Neural cell (in vitro differentiated cells): ENCODE results near the gene MED16. TPM values are rescaled to one million over a fixed set of nuclear protein-coding genes. Genes with fewer than 3 reads are reported as not detected.

Experiments used
- H2AFZ ChIP-seq: fragments of 200-600, 300-800 bp; sonication (generic), shearing (Covaris generic); 2 replicates; pipeline ENCODE4 v1.6.0; 2014; ENCODE audit warnings: low read depth, mild to moderate bottlenecking, antibody characterized with exemption, low read length, moderate library complexity
- H3F3A ChIP-seq: fragments of 200-600 bp; shearing (Covaris generic); 2 replicates; pipeline ENCODE4 v1.6.1; 2016; ENCODE audit warnings: mild to moderate bottlenecking, moderate library complexity, mixed read lengths, antibody characterized with exemption, low read length; ENCODE audit not compliant: insufficient read depth, poor library complexity, severe bottlenecking
- H3K27ac ChIP-seq: fragments of 200-600, 300-800 bp; sonication (generic), shearing (Covaris generic); 2 replicates; pipeline ENCODE4 v1.5.1; 2014; ENCODE audit warnings: mild to moderate bottlenecking, low read length, moderate library complexity
- H3K27me3 ChIP-seq: fragments of 300-800, 200-600 bp; sonication (generic), shearing (Covaris generic); 2 replicates; pipeline ENCODE4 v1.6.0; 2014; ENCODE audit warnings: mild to moderate bottlenecking, low read depth, low read length, moderate library complexity; ENCODE audit not compliant: insufficient read depth
- H3K36me3 ChIP-seq: fragments of 300-800, 200-600 bp; sonication (generic), shearing (Covaris generic); 2 replicates; pipeline ENCODE4 v1.5.1; 2014; ENCODE audit warnings: mild to moderate bottlenecking, antibody characterized with exemption, low read length, moderate library complexity; ENCODE audit not compliant: insufficient read depth
- H3K4me2 ChIP-seq: fragments of 300-800, 200-600 bp; sonication (generic), shearing (Covaris generic); 2 replicates; pipeline ENCODE4 v1.6.0; 2014; ENCODE audit warnings: mild to moderate bottlenecking, low read length
- H3K4me3 ChIP-seq: fragments of 300-800, 200-600 bp; sonication (generic), shearing (Covaris generic); 2 replicates; pipeline ENCODE4 v1.5.1; 2014; ENCODE audit warnings: mild to moderate bottlenecking, low read length, moderate library complexity
- H3K79me2 ChIP-seq: fragments of 200-600 bp; shearing (Covaris generic); replicated peaks from 2 replicates; pipeline ENCODE4 v1.6.0; 2014; ENCODE audit warnings: mild to moderate bottlenecking, low read length, moderate library complexity; ENCODE audit not compliant: insufficient read depth
- H3K9ac ChIP-seq: fragments of 300-800, 200-600 bp; sonication (generic), shearing (Covaris generic); 2 replicates; pipeline ENCODE4 v1.6.1; 2016; ENCODE audit warnings: mild to moderate bottlenecking, low read length, mixed read lengths
- H3K9me2 ChIP-seq: fragments of 200-600 bp; shearing (Covaris generic); 2 replicates; pipeline ENCODE4 v1.6.1; 2016; ENCODE audit warnings: mild to moderate bottlenecking, low read length, mixed read lengths; ENCODE audit not compliant: insufficient read depth
- H3K9me3 ChIP-seq: fragments of 200-600, 300-800 bp; sonication (generic), shearing (Covaris generic); 2 replicates; pipeline ENCODE4 v1.6.1; 2016; ENCODE audit warnings: mild to moderate bottlenecking, mixed run types, low read length, moderate library complexity, mixed read lengths
- H4K20me1 ChIP-seq: fragments of 200-600 bp; shearing (Covaris generic); 2 replicates; pipeline ENCODE4 v1.6.1; 2016; ENCODE audit warnings: mild to moderate bottlenecking, mixed run types; ENCODE audit not compliant: insufficient read depth
- CTCF ChIP-seq: fragments of 450-650 bp; IDR thresholded peaks from 2 replicates; pipeline ENCODE4 v1.5.1; 2014; ENCODE audit warnings: antibody characterized with exemption, mild to moderate bottlenecking, moderate library complexity; ENCODE audit not compliant: poor library complexity, severe bottlenecking
- EP300 ChIP-seq: fragments of 450-650 bp; conservative IDR thresholded peaks from 2 replicates; pipeline ENCODE4 v1.6.1; 2014; ENCODE audit warnings: antibody characterized with exemption, mild to moderate bottlenecking, moderate library complexity; ENCODE audit not compliant: poor library complexity, severe bottlenecking
- EZH2 ChIP-seq: fragments of 200-600, 300-800 bp; shearing (Covaris generic), sonication (generic); IDR thresholded peaks from 2 replicates; pipeline ENCODE4 v1.6.1; 2014; ENCODE audit warnings: antibody characterized with exemption, low read length, borderline replicate concordance, mild to moderate bottlenecking; ENCODE audit not compliant: insufficient read depth, poor library complexity, severe bottlenecking
- MXI1 ChIP-seq: fragments of 450-650 bp; conservative IDR thresholded peaks from 2 replicates; pipeline ENCODE4 v1.6.1; 2014; ENCODE audit warnings: antibody characterized with exemption, mild to moderate bottlenecking; ENCODE audit not compliant: poor library complexity, severe bottlenecking
- POLR2AphosphoS5 ChIP-seq: IDR thresholded peaks from 2 replicates; pipeline ENCODE4 v1.6.1; 2012
- RAD21 ChIP-seq: fragments of 450-650 bp; conservative IDR thresholded peaks from 2 replicates; pipeline ENCODE4 v1.6.1; 2014; ENCODE audit warnings: antibody characterized with exemption, mild to moderate bottlenecking, moderate library complexity
- REST ChIP-seq: IDR thresholded peaks from 2 replicates; pipeline ENCODE4 v1.6.1; 2012; ENCODE audit warnings: borderline replicate concordance
- SMC3 ChIP-seq: fragments of 450-650 bp; conservative IDR thresholded peaks from 2 replicates; pipeline ENCODE4 v1.6.1; 2014; ENCODE audit warnings: antibody characterized with exemption, mild to moderate bottlenecking, moderate library complexity; ENCODE audit not compliant: poor library complexity
- TAF1 ChIP-seq: IDR thresholded peaks from 2 replicates; pipeline ENCODE4 v1.6.1; 2012; ENCODE audit warnings: low read depth
- polyA plus RNA-seq: library from polyadenylated mRNA; depleted of rRNA; stranded (reverse); fragments of >200 nt; gene quantifications from 2 replicates; pipeline ENCODE4 v1.2.3, GENCODE V29; 2014

The MED16 gene
- polyA plus RNA-seq, 1 donor from 2014 or later = 13.3 TPM

- Histone ChIP-seq H2AFZ (no peak overlapping the region), H3K9me3 (no peaks in the 10 kb centered on the region), H3K27ac (no peak overlapping the region), H3K4me2 (no peak overlapping the region), H3K27me3 (no peaks in the 10 kb centered on the region), H3K4me3 (no peak overlapping the region), H3K79me2 (peaks cover 6% of the 10 kb centered on the region), H3K9me2 (no peaks in the 10 kb centered on the region), H4K20me1 (no peaks in the 10 kb centered on the region), H3K9ac (no peak overlapping the region), H3K36me3 (no peaks in the 10 kb centered on the region), H3F3A (no peaks in the 10 kb centered on the region)
- TF ChIP-seq SMC3 = no peak
- no peak for TF ChIP-seq POLR2AphosphoS5
- no peak for TF ChIP-seq EP300
- no peak for TF ChIP-seq CTCF
- TF ChIP-seq RAD21 = no peak
- TF ChIP-seq MXI1 = no peak
- no peak for TF ChIP-seq EZH2
- no peak for TF ChIP-seq REST
- no peak for TF ChIP-seq TAF1
These were observed 5.4 kb downstream of the MED16 start for GRCh38 chr19:887599-887998.

- Histone ChIP-seq H3K27me3 (no peaks in the 10 kb centered on the region), H3K36me3 (no peaks in the 10 kb centered on the region), H3K4me2 (no peak overlapping the region), H3K9me3 (no peaks in the 10 kb centered on the region), H4K20me1 (no peaks in the 10 kb centered on the region), H3K9ac (no peak overlapping the region), H3F3A (no peaks in the 10 kb centered on the region), H2AFZ (no peak overlapping the region), H3K79me2 (peaks cover 1% of the 10 kb centered on the region), H3K9me2 (no peaks in the 10 kb centered on the region), H3K27ac (no peak overlapping the region), H3K4me3 (no peak overlapping the region)
- TF ChIP-seq RAD21 (no peak), CTCF (no peak), EP300 (no peak), REST (no peak), SMC3 (no peak), MXI1 (no peak), EZH2 (no peak), POLR2AphosphoS5 (no peak), TAF1 (no peak)
These were observed 5.9 kb downstream of the MED16 start for GRCh38 chr19:887072-887471.
